Measurements from ENCODE around the gene DCDC2B. TPM values are rescaled to one million over a fixed set of nuclear protein-coding genes. Genes with fewer than 3 reads are reported as not detected.

Gene DCDC2B
- total RNA-seq, 4 donors from 2014 or later = not detected

- no peak for DNase-seq
- in situ Hi-C loops (cut with MboI; ENCODE audit: low pct_ligation_motif_present in 1 of 4, low pct_unique_long_range_greater_than_20kb in 1 of 4, low sequenced_read_pairs in 3 of 4) = no loop called here
- intact Hi-C loops (cut with DNase I; ENCODE audit: low total_unique reads) = no loop called here
- WGBS, 2 donors (ENCODE audit: low coverage in 1 of 2) = 92% methylated on average over 1 of the region's 1 CpG; no CpG with 5 or more reads in 1 of the 2 donors
- no peak overlapping the region for H3K4me3 ChIP-seq
- H3K4me1 ChIP-seq = peaks cover 8 to 27% (median 23%) of the 10 kb centered on the region in 4 donors
- H3K36me3 ChIP-seq = peaks cover 0 to 49% (median 21%) of the 10 kb centered on the region in 4 donors
- no peaks in the 10 kb centered on the region for H3K9me3 ChIP-seq
- H3K27ac ChIP-seq = no peak overlapping the region
- H3K27me3 ChIP-seq = no peaks in the 10 kb centered on the region
- TF ChIP-seq POLR2A (IDR thresholded peaks at IDR 0.05) (no peak), EP300 (IDR thresholded peaks at IDR 0.05; ENCODE audit: low read depth) (no peak), CTCF (IDR thresholded peaks at IDR 0.05) (no peak), POLR2AphosphoS5 (IDR thresholded peaks at IDR 0.05) (no peak)
Observed at GRCh38 chr1:32197074-32197473, 11.8 kb upstream of the DCDC2B start.

- no peak overlapping the region for H3K4me3 ChIP-seq
- no peaks in the 10 kb centered on the region for H3K27me3 ChIP-seq
- WGBS, 2 donors (ENCODE audit: low coverage in 1 of 2) = 14 to 76% methylated on average over 1 to 6 of the region's 6 CpGs
- H3K27ac ChIP-seq = no peak overlapping the region
- intact Hi-C loops (cut with DNase I; ENCODE audit: low total_unique reads) = no loop called here
- TF ChIP-seq EP300 (IDR thresholded peaks at IDR 0.05; ENCODE audit: low read depth) (no peak), POLR2AphosphoS5 (IDR thresholded peaks at IDR 0.05) (no peak), POLR2A (IDR thresholded peaks at IDR 0.05) (no peak), CTCF (IDR thresholded peaks at IDR 0.05) (no peak)
- in situ Hi-C loops (cut with MboI; ENCODE audit: low pct_ligation_motif_present in 1 of 4, low pct_unique_long_range_greater_than_20kb in 1 of 4, low sequenced_read_pairs in 3 of 4) = no loop called here
- H3K36me3 ChIP-seq = peaks cover 0 to 42% (median 18%) of the 10 kb centered on the region in 4 donors
- peaks cover 8 to 27% (median 23%) of the 10 kb centered on the region in 4 donors for H3K4me1 ChIP-seq
- no peak for DNase-seq
- no peaks in the 10 kb centered on the region for H3K9me3 ChIP-seq
Observed at GRCh38 chr1:32197837-32198236, 11.1 kb upstream of the DCDC2B start.

GRCh38 chr1:32198237-32199042 is 10.4 kb upstream of the DCDC2B start:
- Histone ChIP-seq H3K4me3 (no peak overlapping the region), H3K4me1 (peaks cover 8 to 27% (median 23%) of the 10 kb centered on the region in 4 donors), H3K27me3 (no peaks in the 10 kb centered on the region), H3K36me3 (peaks cover 0 to 36% (median 15%) of the 10 kb centered on the region in 4 donors), H3K9me3 (no peaks in the 10 kb centered on the region), H3K27ac (no peak overlapping the region)
- no peak for DNase-seq
- intact Hi-C loops (cut with DNase I; ENCODE audit: low total_unique reads) (no loop called here), in situ Hi-C loops (cut with MboI; ENCODE audit: low pct_ligation_motif_present in 1 of 4, low pct_unique_long_range_greater_than_20kb in 1 of 4, low sequenced_read_pairs in 3 of 4) (no loop called here)
- 83 to 100% methylated on average over 2 to 3 of the region's 3 CpGs for WGBS, 2 donors (ENCODE audit: low coverage in 1 of 2)
- no peak for TF ChIP-seq CTCF (IDR thresholded peaks at IDR 0.05)

GRCh38 chr1:32199043-32199716 is 9.7 kb upstream of the DCDC2B start:
- WGBS, 2 donors (ENCODE audit: low coverage in 1 of 2) = 73% methylated on average over 4 of the region's 4 CpGs; no CpG with 5 or more reads in 1 of the 2 donors

More at GRCh38 chr1:32199043-32199716, 9.7 kb upstream of the DCDC2B start:
- DNase-seq = no peak
- in situ Hi-C loops (cut with MboI; ENCODE audit: low pct_ligation_motif_present in 1 of 4, low pct_unique_long_range_greater_than_20kb in 1 of 4, low sequenced_read_pairs in 3 of 4) (no loop called here), intact Hi-C loops (cut with DNase I; ENCODE audit: low total_unique reads) (no loop called here)
- Histone ChIP-seq H3K36me3 (peaks cover 0 to 28% (median 11%) of the 10 kb centered on the region in 4 donors), H3K27me3 (no peaks in the 10 kb centered on the region), H3K27ac (peak overlapping the region; percentile 73 to 92 (median 83)), H3K9me3 (no peaks in the 10 kb centered on the region), H3K4me1 (peaks cover 8 to 27% (median 23%) of the 10 kb centered on the region in 4 donors), H3K4me3 (no peak overlapping the region)
- TF ChIP-seq CTCF (IDR thresholded peaks at IDR 0.05) = no peak
- no peak for TF ChIP-seq POLR2A (IDR thresholded peaks at IDR 0.05)
- no peak for TF ChIP-seq EP300 (IDR thresholded peaks at IDR 0.05; ENCODE audit: low read depth)
- no peak for TF ChIP-seq POLR2AphosphoS5 (IDR thresholded peaks at IDR 0.05)
